Midbrain (tissue), 1 donor: ENCODE measurements around the gene SDCCAG8.
A peak's percentile ranks its signal among the peaks of the same experiment; 100 is the strongest.

Source experiments
- DNase-seq: peaks from one replicate; lab custom pipeline; 2025; lab: John Stamatoyannopoulos, UW

Gene SDCCAG8

GRCh38 chr1:243483071-243483771 lies 227.4 kb downstream of the SDCCAG8 start:
- DNase-seq, result no peak

DNA sequence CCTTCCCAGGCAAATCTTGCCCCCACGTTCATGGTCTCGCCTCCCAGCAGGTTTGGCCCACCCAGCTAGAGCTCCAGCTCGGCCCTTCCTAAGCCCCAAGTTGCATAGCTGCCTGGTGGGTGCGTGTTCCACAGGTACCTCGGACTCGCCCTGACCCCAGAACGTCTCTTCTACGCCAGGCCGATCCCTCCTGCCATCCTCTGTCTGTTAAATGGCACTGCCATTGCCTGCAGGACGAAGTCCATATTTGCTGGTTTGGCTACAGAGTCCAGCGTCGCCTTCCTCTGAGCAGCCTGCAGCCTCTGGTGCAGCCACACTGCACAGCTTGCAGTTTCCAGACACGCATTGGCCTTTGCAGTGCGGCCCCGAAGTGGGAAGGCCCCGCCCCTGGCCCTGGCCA lies 228.1 kb downstream of the SDCCAG8 start:
- DNase-seq, result no peak

DNA sequence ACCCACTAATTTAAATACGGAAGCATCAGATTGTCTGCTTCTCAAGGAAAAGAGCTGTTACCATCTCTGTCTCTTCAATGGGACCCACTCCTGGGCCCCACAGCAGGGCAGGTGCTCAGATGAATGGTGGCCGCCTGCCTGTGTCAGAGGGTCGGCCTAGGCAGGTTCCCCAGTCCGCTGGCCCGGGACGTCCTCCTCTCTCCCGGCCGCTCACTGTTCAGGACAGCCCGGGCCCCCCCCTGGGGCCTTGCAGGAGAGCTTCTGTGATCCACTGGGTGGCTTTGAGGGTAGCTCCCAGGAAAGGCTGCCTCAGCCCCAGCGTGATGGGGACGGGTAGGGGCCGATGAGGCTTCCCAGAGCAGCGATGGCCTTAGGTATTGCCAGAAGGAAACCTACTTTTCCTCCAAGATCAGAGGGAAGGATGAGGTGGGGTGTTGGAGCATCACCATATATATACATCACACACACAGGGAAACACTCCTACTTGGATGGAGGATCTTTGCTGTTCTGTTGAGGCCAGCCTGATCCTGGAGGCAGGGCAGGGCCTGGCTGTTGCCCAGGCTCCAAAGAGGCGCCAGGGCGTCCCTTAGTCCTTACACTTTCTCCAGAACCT lies 231.3 kb downstream of the SDCCAG8 start:
- DNase-seq, result no peak

- no peak for DNase-seq
These were observed 231.9 kb downstream of the SDCCAG8 start for GRCh38 chr1:243487649-243488227.

DNA sequence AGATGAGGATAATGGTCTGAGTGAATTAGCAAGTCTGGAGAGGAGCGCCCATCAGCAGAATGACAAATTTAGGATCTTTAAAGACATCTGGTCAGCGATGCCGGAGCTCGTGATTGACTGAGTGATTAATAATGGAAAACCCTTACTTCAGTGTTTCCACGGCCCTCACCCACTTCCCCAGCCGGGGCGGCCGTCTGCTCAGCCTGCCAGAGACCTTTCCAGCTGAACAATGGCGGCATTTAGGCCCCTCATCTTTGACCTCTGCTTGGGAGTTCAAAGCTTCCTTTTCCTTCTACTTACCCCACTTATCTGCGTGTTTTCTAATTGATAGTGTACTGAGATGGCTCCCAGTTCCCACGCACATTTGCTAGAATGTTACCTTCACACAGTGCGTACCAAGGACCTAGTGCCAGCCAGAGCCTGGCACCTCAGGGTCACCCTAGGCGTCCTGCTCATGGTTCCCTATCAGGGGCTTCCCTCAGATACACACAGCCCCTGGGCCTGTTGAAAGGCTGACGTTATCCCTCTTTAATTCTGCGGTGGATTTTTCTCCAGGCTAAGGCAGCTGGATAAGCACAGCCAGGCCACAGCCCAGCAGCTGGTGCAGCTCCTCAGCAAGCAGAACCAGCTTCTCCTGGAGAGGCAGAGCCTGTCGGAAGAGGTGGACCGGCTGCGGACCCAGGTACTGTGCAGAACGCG lies 232.8 kb downstream of the SDCCAG8 start:
- no peak for DNase-seq

DNA sequence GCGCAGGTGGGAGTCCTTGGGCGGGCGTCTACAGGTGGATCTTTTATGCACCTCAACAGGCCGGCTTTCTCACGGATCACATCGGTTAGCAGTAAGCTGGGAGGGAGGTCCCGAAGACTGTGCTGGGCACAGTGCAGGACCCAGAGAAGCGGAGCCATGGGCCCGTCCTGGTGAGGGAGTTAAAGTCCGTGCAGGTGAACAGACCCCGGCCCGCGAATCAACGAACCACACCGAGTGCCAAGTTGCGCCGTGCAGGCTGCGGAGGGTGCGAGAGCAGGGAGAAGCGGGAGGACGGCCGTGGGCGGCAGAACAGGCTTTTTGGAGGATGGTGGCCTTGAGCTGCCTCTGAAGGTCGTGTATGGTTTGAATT lies 233.3 kb downstream of the SDCCAG8 start:
- no peak for DNase-seq

DNA sequence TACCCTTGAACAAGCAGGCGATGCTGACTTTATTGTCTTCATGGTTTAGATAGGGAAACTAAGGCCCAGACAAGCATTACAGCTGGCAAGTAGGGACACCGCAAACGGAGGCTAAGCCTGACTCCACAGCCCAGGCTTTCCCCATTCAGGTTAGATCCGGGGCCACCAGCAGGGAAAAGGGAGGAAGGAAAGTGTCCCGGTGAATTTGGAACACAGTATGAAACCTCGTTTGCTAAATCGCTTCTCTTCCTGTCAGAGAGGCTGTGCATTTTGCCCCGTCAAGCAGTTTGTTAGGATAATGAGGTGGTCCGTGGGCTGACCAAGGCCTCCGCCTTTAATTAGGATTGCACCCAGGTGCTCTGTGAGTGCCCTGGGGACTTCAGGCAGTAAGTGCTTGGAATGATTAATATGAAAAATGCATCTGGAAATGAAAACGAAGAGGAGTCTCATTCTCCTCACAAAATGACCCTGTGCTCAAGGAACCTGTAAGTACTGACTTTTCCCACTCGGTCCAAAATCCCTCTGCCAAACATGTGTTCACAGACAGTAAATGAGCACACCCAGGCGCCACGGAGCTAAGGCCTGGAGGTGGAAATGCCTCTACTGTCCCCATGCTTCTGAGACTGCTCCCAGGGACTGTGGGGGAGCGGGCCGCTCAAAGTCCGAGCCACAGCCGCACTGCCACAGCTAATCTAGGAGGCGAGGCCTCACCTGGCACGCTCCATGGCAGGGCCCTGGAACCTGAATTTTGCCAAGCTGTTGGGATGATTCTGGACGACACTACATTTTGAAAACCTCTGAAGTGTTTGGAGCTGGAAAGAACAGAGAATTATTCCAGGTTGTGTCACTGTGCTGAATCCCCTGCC lies 234.1 kb downstream of the SDCCAG8 start:
- DNase-seq, result no peak

GRCh38 chr1:243490748-243491686 lies 235.2 kb downstream of the SDCCAG8 start:
- DNase-seq, result no peak

DNA sequence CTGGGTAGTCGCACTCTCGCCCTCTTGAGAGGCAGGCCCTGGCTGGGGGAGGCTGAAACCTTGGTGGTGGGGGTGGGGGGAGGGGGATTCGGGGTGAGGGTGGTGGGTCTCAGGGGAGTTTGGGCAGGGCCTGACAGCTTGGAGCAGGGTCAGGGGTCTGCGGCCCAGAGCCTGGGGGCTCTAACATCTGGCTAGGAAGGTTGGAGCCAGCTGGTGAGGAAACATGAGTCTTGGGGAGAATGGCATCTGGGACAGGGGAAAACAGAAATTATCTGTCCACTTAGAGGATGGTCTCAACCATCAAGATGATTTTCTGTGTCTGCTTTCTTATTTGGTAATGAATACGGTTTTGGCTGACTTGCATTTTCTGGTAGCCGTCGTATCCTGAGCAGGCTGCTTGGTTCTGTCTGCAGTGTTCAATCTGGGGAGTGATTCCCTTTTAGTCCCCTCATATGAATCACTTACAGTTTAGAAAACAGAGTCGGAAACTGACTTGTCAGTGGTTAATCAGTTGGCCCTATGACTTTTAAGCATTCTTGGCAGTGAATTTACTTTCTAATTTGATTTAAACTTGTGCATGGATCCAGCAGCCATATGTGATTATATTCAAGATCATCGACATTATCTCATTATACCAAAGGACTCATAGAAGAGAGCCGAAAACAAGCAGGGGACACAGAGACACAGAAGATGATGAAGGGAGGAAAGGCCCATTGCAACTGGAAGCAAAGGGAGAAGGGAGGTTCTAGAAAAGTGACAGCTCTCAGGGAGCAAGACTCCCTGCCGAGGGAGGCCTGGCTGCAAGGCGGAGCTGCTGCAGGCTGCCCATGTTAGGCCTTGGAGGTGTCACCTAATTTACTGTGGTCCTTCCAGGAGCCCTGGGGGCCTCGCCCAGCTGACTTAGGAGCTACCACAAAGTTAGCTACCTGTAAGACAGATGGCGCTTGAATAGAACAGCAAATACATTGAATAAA lies 237.6 kb downstream of the SDCCAG8 start:
- DNase-seq, result no peak

- no peak for DNase-seq
These were observed 239.0 kb downstream of the SDCCAG8 start for GRCh38 chr1:243494741-243495431.

- no peak for DNase-seq
These were observed 239.8 kb downstream of the SDCCAG8 start for GRCh38 chr1:243495442-243496186.

DNA sequence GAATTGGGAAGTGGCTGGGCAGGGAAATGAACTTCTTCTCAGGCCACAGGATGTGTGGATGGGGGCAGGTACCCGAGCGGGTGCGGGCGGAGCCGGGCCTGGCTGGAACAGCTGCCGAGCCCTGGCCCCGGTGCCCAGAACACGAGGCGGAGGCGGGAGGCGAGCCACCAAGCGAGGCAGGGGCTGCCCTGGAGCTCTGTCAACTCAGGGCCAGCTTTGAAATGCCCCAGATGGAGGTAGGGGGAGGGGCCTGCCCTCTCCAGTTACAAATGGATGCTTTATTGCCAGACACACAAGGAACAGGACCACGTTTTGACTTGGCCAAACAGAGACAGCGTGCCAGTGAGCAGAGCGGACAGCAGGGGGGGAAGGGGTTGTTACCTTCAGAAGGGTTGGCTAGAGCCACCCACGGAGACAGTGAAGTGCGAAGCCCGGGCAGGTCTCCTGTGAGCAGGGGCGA lies 240.4 kb downstream of the SDCCAG8 start:
- DNase-seq, result peak; percentile 79

- DNase-seq, result no peak
These were observed 241.0 kb downstream of the SDCCAG8 start for GRCh38 chr1:243496806-243497205.

GRCh38 chr1:243497939-243498681 lies 242.3 kb downstream of the SDCCAG8 start:
- DNase-seq, result no peak

GRCh38 chr1:243499248-243499647 lies 243.4 kb downstream of the SDCCAG8 start:
- no peak for DNase-seq

DNA sequence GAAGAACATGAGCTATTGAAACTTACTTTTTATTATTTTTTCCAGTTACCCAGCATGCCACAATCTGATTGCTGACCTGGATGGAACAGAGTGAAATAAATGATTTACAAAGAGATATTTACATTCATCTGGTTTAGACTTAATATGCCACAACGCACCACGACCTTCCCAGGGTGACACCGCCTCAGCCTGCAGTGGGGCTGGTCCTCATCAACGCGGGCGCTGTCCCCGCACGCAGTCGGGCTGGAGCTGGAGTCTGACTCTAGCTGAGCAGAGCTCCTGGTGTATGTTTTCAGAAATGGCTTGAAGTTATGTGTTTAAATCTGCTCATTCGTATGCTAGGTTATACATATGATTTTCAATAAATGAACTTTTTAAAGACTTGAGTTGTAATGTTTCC lies 243.9 kb downstream of the SDCCAG8 start:
- no peak for DNase-seq

DNA sequence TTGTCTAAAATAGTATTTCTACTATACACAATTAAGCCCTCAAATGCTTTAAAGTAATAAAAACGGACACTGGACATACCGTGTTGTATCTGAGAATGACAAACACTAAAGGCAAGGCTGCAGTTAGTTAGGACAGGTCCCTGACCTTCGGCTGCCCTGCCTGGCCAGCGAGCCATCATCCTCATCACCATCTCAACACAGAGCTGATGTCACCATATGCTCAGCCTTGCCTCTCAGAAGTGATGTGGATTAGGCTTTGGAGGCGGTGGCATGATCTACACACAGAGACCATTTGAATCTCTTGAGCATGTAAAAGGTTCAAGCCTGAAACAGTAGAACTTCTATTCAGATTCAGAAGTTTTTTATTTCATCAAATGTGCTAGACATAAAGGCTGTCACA lies 244.7 kb downstream of the SDCCAG8 start:
- no peak for DNase-seq
